ENCODE results near the gene CIB4. TPM values are rescaled to one million over a fixed set of nuclear protein-coding genes. Genes with fewer than 3 reads are reported as not detected.
"Not testable (repeated sequence)": the region's sequence is repeated elsewhere in the genome, so short reads cannot be mapped to it uniquely, and the experiment has no call there.

Gene CIB4
- total and polyA plus RNA-seq, 2 experiments from 2014 or later = not detected

DNA sequence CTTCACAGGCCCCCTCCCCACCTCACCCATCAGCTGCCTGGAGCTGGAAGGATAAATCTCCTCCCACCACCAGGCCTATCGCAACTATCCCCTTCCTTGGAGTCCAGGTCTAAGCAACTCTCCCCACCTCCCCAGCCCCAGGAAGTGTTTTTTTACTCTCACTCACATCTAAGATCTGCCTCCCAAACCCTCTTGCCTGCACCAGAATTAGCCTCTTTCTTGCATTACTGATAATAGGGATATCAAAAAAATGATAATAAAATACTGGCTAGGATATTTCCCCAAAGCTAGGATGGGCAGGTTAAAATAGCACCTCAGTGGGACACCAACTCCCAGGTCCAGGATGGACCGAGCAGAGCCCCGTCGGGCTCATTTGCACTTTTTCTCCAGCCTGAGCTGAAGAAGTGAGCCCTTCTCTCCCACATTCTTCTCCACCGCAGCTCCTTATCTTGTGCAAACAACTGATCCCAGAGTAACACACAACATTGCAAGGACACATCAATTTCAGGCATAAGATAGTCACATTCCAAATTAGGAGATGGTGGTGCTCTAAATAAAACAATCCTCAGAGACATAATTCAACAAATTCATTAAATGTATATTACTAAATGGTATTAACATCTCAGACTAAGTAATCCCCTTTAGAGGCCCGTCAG, 17.7 kb upstream of the CIB4 start:
- Histone ChIP-seq H3K4me2 (no peak overlapping the region), H3K9me2 (replicated peaks; ENCODE audit: insufficient read depth) (no peaks in the 10 kb centered on the region), H3K36me3 (replicated peaks; ENCODE audit: insufficient read depth, low read depth) (no peaks in the 10 kb centered on the region), H3K27ac (no peak overlapping the region), H4K20me1 (ENCODE audit: insufficient read depth, poor library complexity, severe bottlenecking) (no peaks in the 10 kb centered on the region), H3K4me3 (no peak overlapping the region), H3K27me3 (no peaks in the 10 kb centered on the region), H3K9me3 (ENCODE audit: low read depth) (peaks cover 6% of the 10 kb centered on the region), H2AFZ (no peak overlapping the region), H3K79me2 (no peaks in the 10 kb centered on the region), H3K4me1 (ENCODE audit: insufficient read depth) (no peaks in the 10 kb centered on the region)
- WGBS (ENCODE audit: low lambda C conversion rate, missing lambda C conversion rate) = 49% methylated on average over 6 of the region's 6 CpGs
- DNase-seq (ENCODE audit: low spot score) = no peak
- no peak for TF ChIP-seq EZH2 (IDR thresholded peaks at IDR 0.05; ENCODE audit: borderline replicate concordance)
- TF ChIP-seq, protein P1, sequence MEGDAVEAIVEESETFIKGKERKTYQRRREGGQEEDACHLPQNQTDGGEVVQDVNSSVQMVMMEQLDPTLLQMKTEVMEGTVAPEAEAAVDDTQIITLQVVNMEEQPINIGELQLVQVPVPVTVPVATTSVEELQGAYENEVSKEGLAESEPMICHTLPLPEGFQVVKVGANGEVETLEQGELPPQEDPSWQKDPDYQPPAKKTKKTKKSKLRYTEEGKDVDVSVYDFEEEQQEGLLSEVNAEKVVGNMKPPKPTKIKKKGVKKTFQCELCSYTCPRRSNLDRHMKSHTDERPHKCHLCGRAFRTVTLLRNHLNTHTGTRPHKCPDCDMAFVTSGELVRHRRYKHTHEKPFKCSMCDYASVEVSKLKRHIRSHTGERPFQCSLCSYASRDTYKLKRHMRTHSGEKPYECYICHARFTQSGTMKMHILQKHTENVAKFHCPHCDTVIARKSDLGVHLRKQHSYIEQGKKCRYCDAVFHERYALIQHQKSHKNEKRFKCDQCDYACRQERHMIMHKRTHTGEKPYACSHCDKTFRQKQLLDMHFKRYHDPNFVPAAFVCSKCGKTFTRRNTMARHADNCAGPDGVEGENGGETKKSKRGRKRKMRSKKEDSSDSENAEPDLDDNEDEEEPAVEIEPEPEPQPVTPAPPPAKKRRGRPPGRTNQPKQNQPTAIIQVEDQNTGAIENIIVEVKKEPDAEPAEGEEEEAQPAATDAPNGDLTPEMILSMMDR (IDR thresholded peaks at IDR 0.05; ENCODE audit: poor library complexity) = no peak
- no peak for TF ChIP-seq EZH2phosphoT487 (IDR thresholded peaks at IDR 0.05; ENCODE audit: low read depth, severe bottlenecking, unreplicated experiment)

DNA sequence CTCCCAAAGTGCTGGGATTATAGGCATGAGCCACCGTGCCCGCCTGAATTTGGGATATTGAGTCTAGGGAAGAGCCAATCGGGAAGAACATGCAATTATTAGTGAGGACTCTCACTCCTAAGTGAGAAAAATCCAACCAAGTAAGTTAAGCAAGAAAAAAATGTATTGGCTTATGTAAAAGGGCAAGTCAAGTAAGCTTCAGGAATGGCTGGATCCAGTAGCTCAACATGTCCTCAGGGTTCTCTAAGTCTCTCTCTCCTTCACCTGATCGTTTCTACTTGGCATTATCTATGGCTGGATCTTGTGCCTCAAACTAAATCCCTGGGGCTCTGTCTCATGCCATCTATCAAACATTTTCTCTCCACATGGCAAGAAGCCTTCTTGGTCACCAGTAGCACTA, 16.1 kb upstream of the CIB4 start:
- WGBS (ENCODE audit: low lambda C conversion rate, missing lambda C conversion rate) = 87% methylated on average over 4 of the region's 4 CpGs
- Histone ChIP-seq H2AFZ (no peak overlapping the region), H3K27me3 (no peaks in the 10 kb centered on the region), H3K9me2 (replicated peaks; ENCODE audit: insufficient read depth) (no peaks in the 10 kb centered on the region), H3K4me3 (no peak overlapping the region), H3K4me2 (no peak overlapping the region), H3K4me1 (ENCODE audit: insufficient read depth) (peaks cover 7% of the 10 kb centered on the region), H3K79me2 (no peaks in the 10 kb centered on the region), H3K9me3 (ENCODE audit: low read depth) (peaks cover 6% of the 10 kb centered on the region), H4K20me1 (ENCODE audit: insufficient read depth, poor library complexity, severe bottlenecking) (no peaks in the 10 kb centered on the region), H3K36me3 (replicated peaks; ENCODE audit: insufficient read depth, low read depth) (no peaks in the 10 kb centered on the region), H3K27ac (no peak overlapping the region)
- DNase-seq (ENCODE audit: low spot score) = no peak
- TF ChIP-seq, protein P1 (IDR thresholded peaks at IDR 0.05; ENCODE audit: poor library complexity) = no peak
- TF ChIP-seq EZH2phosphoT487 (IDR thresholded peaks at IDR 0.05; ENCODE audit: low read depth, severe bottlenecking, unreplicated experiment) (no peak), EZH2 (IDR thresholded peaks at IDR 0.05; ENCODE audit: borderline replicate concordance) (no peak)

DNA sequence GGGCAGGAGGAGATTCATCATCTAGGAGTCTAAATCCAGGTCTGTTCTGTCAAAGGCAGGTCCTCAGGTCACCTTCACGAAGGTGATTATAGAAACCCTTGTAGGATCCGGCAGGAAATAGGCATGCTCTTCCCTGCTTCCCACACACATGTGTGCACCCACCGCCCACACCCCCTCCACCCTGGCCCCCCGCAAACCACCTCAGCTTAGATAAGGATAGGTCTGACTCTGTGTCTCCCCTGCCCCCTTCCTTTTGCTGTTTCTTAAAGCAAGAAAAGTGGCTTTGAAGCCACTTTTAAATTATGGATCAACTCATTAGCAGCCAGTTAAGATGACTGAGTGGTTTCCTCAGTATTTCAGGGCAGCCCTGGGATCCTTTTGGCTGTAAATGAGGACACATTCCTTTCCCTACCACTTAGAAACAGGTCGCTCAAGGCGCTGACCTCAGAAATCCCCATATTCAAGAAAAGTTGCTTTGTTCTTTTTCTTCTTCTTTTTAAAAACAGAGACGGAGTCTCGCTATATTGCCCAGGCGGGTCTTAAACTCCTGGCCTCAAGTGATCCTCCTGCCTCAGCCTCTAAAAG, 14.5 kb upstream of the CIB4 start:
- H3K79me2 ChIP-seq = no peaks in the 10 kb centered on the region
- H3K9me2 ChIP-seq (replicated peaks; ENCODE audit: insufficient read depth) = no peaks in the 10 kb centered on the region
- H3K4me2 ChIP-seq = no peak overlapping the region
- H3K9me3 ChIP-seq (ENCODE audit: low read depth) = peaks cover 6% of the 10 kb centered on the region
- DNase-seq (ENCODE audit: low spot score) = no peak
- H3K4me3 ChIP-seq = no peak overlapping the region
- H2AFZ ChIP-seq = no peak overlapping the region
- H3K27ac ChIP-seq = no peak overlapping the region
- no peaks in the 10 kb centered on the region for H4K20me1 ChIP-seq (ENCODE audit: insufficient read depth, poor library complexity, severe bottlenecking)
- TF ChIP-seq, protein P1 (IDR thresholded peaks at IDR 0.05; ENCODE audit: poor library complexity) = no peak
- TF ChIP-seq EZH2 (IDR thresholded peaks at IDR 0.05; ENCODE audit: borderline replicate concordance) = no peak
- no peak for TF ChIP-seq EZH2phosphoT487 (IDR thresholded peaks at IDR 0.05; ENCODE audit: low read depth, severe bottlenecking, unreplicated experiment)
- no peaks in the 10 kb centered on the region for H3K27me3 ChIP-seq
- 77% methylated on average over 8 of the region's 9 CpGs for WGBS (ENCODE audit: low lambda C conversion rate, missing lambda C conversion rate)
- H3K4me1 ChIP-seq (ENCODE audit: insufficient read depth) = peaks cover 18% of the 10 kb centered on the region
- no peaks in the 10 kb centered on the region for H3K36me3 ChIP-seq (replicated peaks; ENCODE audit: insufficient read depth, low read depth)

DNA sequence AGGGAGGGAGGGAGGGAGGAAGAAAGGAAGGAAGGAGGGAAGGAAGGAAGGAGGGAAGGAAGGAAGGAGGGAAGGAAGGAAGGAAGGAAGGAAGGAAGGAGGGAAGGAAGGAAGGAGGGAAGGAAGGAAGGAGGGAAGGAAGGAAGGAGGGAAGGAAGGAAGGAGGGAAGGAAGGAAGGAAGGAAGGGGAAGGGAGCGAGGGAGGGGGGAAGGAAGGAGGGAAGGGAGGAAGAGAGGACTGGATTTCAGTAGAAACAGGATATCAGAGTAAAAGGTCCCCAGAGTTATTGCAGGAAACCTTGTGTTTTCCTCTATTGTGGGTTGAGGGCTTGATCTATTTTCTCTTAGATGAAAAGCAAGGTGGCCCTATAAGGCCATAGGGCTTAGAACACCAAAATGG, 14.0 kb upstream of the CIB4 start:
- not testable (repeated sequence) for H3K27ac ChIP-seq; H3K4me2 ChIP-seq; DNase-seq (ENCODE audit: low spot score); H3K27me3 ChIP-seq; H3K4me3 ChIP-seq; H3K9me2 ChIP-seq (replicated peaks; ENCODE audit: insufficient read depth); H4K20me1 ChIP-seq (ENCODE audit: insufficient read depth, poor library complexity, severe bottlenecking); H3K36me3 ChIP-seq (replicated peaks; ENCODE audit: insufficient read depth, low read depth); H3K9me3 ChIP-seq (ENCODE audit: low read depth); H3K79me2 ChIP-seq; H2AFZ ChIP-seq
- WGBS (ENCODE audit: low lambda C conversion rate, missing lambda C conversion rate) = no CpG with 5 or more reads among the region's 1 CpG
- peaks cover 23% of the 10 kb centered on the region for H3K4me1 ChIP-seq (ENCODE audit: insufficient read depth)

All from hepatocyte (in vitro differentiated cells).